Measurements from ENCODE around the gene GASK1A. TPM values are rescaled to one million over a fixed set of nuclear protein-coding genes. Genes with fewer than 3 reads are reported as not detected.

GASK1A gene
- total and polyA plus RNA-seq, 2 of the 8 experiments (the other 6 are each of a cell fraction or from before 2014, with no cell fraction given), result 4.7 to 7.9 TPM

DNA sequence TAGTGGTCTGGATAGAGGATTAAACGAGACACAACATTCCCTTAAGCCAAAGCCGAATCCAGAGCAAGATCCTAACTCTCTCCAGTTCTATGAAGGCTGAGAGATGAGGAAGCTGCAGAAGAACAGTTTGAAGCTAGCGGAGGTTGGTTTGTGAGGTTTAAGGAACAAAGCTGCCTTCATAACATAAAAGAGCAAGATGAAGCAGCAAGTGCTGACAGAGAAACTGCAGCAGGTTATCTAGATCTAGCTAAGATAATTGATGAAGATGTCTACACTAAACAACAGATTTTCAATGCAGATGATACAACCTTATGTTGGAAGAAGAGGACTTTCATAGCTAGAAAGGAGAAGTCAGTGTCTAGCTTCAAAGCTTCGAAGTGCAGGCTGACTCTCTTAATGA lies 14.8 kb upstream of the GASK1A start (continued):
- TF ChIP-seq ZNF274 (IDR thresholded peaks at IDR 0.05; ENCODE audit: borderline replicate concordance, extremely low read depth, low read length) (no peak), CTBP2 (IDR thresholded peaks at IDR 0.05; ENCODE audit: borderline replicate concordance, insufficient read depth, insufficient read length, low read length) (no peak)
- TF ChIP-seq, protein P1, sequence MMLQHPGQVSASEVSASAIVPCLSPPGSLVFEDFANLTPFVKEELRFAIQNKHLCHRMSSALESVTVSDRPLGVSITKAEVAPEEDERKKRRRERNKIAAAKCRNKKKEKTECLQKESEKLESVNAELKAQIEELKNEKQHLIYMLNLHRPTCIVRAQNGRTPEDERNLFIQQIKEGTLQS (IDR thresholded peaks at IDR 0.05; ENCODE audit: insufficient read depth, low read depth, low read length), result no peak
- TF ChIP-seq, protein P2, sequence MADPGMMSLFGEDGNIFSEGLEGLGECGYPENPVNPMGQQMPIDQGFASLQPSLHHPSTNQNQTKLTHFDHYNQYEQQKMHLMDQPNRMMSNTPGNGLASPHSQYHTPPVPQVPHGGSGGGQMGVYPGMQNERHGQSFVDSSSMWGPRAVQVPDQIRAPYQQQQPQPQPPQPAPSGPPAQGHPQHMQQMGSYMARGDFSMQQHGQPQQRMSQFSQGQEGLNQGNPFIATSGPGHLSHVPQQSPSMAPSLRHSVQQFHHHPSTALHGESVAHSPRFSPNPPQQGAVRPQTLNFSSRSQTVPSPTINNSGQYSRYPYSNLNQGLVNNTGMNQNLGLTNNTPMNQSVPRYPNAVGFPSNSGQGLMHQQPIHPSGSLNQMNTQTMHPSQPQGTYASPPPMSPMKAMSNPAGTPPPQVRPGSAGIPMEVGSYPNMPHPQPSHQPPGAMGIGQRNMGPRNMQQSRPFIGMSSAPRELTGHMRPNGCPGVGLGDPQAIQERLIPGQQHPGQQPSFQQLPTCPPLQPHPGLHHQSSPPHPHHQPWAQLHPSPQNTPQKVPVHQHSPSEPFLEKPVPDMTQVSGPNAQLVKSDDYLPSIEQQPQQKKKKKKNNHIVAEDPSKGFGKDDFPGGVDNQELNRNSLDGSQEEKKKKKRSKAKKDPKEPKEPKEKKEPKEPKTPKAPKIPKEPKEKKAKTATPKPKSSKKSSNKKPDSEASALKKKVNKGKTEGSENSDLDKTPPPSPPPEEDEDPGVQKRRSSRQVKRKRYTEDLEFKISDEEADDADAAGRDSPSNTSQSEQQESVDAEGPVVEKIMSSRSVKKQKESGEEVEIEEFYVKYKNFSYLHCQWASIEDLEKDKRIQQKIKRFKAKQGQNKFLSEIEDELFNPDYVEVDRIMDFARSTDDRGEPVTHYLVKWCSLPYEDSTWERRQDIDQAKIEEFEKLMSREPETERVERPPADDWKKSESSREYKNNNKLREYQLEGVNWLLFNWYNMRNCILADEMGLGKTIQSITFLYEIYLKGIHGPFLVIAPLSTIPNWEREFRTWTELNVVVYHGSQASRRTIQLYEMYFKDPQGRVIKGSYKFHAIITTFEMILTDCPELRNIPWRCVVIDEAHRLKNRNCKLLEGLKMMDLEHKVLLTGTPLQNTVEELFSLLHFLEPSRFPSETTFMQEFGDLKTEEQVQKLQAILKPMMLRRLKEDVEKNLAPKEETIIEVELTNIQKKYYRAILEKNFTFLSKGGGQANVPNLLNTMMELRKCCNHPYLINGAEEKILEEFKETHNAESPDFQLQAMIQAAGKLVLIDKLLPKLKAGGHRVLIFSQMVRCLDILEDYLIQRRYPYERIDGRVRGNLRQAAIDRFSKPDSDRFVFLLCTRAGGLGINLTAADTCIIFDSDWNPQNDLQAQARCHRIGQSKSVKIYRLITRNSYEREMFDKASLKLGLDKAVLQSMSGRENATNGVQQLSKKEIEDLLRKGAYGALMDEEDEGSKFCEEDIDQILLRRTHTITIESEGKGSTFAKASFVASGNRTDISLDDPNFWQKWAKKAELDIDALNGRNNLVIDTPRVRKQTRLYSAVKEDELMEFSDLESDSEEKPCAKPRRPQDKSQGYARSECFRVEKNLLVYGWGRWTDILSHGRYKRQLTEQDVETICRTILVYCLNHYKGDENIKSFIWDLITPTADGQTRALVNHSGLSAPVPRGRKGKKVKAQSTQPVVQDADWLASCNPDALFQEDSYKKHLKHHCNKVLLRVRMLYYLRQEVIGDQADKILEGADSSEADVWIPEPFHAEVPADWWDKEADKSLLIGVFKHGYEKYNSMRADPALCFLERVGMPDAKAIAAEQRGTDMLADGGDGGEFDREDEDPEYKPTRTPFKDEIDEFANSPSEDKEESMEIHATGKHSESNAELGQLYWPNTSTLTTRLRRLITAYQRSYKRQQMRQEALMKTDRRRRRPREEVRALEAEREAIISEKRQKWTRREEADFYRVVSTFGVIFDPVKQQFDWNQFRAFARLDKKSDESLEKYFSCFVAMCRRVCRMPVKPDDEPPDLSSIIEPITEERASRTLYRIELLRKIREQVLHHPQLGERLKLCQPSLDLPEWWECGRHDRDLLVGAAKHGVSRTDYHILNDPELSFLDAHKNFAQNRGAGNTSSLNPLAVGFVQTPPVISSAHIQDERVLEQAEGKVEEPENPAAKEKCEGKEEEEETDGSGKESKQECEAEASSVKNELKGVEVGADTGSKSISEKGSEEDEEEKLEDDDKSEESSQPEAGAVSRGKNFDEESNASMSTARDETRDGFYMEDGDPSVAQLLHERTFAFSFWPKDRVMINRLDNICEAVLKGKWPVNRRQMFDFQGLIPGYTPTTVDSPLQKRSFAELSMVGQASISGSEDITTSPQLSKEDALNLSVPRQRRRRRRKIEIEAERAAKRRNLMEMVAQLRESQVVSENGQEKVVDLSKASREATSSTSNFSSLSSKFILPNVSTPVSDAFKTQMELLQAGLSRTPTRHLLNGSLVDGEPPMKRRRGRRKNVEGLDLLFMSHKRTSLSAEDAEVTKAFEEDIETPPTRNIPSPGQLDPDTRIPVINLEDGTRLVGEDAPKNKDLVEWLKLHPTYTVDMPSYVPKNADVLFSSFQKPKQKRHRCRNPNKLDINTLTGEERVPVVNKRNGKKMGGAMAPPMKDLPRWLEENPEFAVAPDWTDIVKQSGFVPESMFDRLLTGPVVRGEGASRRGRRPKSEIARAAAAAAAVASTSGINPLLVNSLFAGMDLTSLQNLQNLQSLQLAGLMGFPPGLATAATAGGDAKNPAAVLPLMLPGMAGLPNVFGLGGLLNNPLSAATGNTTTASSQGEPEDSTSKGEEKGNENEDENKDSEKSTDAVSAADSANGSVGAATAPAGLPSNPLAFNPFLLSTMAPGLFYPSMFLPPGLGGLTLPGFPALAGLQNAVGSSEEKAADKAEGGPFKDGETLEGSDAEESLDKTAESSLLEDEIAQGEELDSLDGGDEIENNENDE (IDR thresholded peaks at IDR 0.05; ENCODE audit: insufficient replicate concordance, low read length), result no peak
